Measurements from ENCODE around the gene NF2.

DNA sequence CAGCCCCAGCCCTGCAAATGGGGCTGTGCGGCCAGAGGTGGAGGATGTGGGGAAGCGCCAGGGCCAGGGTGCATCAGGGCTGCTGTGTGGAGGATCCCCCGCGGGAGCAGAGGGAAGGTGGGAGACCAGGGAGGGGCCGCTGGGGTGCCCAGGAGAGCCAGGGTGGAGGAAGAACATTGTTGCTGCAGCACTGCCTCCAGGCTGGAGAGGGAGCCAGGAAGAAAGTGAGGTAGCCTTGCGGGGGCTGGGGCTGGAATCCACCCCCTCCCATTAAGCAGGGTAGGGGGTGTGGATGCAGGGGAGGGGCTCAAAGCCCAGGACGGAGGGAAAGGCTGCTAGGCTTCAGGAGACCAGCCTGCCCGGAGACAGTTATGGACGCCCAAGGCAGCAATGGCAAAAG, 131.4 kb downstream of the NF2 start:
- TF ChIP-seq, protein P1, sequence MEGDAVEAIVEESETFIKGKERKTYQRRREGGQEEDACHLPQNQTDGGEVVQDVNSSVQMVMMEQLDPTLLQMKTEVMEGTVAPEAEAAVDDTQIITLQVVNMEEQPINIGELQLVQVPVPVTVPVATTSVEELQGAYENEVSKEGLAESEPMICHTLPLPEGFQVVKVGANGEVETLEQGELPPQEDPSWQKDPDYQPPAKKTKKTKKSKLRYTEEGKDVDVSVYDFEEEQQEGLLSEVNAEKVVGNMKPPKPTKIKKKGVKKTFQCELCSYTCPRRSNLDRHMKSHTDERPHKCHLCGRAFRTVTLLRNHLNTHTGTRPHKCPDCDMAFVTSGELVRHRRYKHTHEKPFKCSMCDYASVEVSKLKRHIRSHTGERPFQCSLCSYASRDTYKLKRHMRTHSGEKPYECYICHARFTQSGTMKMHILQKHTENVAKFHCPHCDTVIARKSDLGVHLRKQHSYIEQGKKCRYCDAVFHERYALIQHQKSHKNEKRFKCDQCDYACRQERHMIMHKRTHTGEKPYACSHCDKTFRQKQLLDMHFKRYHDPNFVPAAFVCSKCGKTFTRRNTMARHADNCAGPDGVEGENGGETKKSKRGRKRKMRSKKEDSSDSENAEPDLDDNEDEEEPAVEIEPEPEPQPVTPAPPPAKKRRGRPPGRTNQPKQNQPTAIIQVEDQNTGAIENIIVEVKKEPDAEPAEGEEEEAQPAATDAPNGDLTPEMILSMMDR (IDR thresholded peaks at IDR 0.05), result no peak
- TF ChIP-seq POLR2A (IDR thresholded peaks at IDR 0.05), result no peak
